HepG2 (cell line): ENCODE data around the gene METTL23. TPM values are rescaled to one million over a fixed set of nuclear protein-coding genes. Genes with fewer than 3 reads are reported as not detected.

Source experiments
- ASH2L ChIP-seq: fragments of 300-600, 200-600 bp; sonication (generic); IDR thresholded peaks from 2 replicates; pipeline ENCODE4 v1.7.0; 2017; ENCODE audit warnings: low read depth, mild to moderate bottlenecking, moderate library complexity, mixed read lengths, low read length; ENCODE audit not compliant: insufficient read length
- DRAP1 ChIP-seq: IDR thresholded peaks from 2 replicates; pipeline ENCODE4 v1.6.1; 2016; ENCODE audit warnings: missing genetic modification reagents, missing compliant biosample characterization
- EEA1 ChIP-seq: sonication (generic); formaldehyde crosslinking; IDR thresholded peaks from 2 replicates; pipeline ENCODE4 v1.5.1; 2020; ENCODE audit warnings: mild to moderate bottlenecking, missing genetic modification reagents, borderline replicate concordance
- ETV5 ChIP-seq: IDR thresholded peaks from 2 replicates; pipeline ENCODE4 v1.6.1; 2018; ENCODE audit warnings: missing biosample characterization, missing genetic modification reagents, inconsistent platforms, borderline replicate concordance
- FOSL2 ChIP-seq: sonication (generic); formaldehyde crosslinking; IDR thresholded peaks from 2 replicates; pipeline ENCODE4 v1.4.0; 2020; ENCODE audit warnings: missing genetic modification reagents
- IRX3 ChIP-seq: sonication (generic); formaldehyde crosslinking; IDR thresholded peaks from 2 replicates; pipeline ENCODE4 v1.8.1; 2023; ENCODE audit warnings: mild to moderate bottlenecking, low read depth, missing genetic modification reagents, borderline replicate concordance
- KDM5A ChIP-seq: fragments of 200-600 bp; sonication (generic); IDR thresholded peaks from 2 replicates; pipeline ENCODE4 v1.7.0; 2018; ENCODE audit warnings: antibody characterized with exemption, mild to moderate bottlenecking, low read length, borderline replicate concordance
- PHF20 ChIP-seq: sonication (generic); formaldehyde crosslinking; IDR thresholded peaks from 2 replicates; pipeline ENCODE4 v1.5.0; 2020; ENCODE audit warnings: mild to moderate bottlenecking, missing genetic modification reagents
- SMAD3 ChIP-seq: sonication (generic); formaldehyde crosslinking; IDR thresholded peaks from 2 replicates; pipeline ENCODE4 v1.4.0; 2020; ENCODE audit warnings: missing genetic modification reagents
- SP4 ChIP-seq: sonication (generic); formaldehyde crosslinking; IDR thresholded peaks from 2 replicates; pipeline ENCODE4 v1.8.1; 2023; ENCODE audit warnings: mild to moderate bottlenecking, missing genetic modification reagents
- TCF12 ChIP-seq, 2 experiments: fragments of 450-650 bp in 1 of 2; sonication (generic) in 1 of 2; formaldehyde crosslinking in 1 of 2; IDR thresholded peaks; 2 replicates each; pipeline versions ENCODE4 v1.6.1 to v1.8.0; 2017 to 2022; ENCODE audit warnings: antibody characterized with exemption in 1 of 2, mild to moderate bottlenecking in 1 of 2, missing genetic modification reagents in 1 of 2, moderate library complexity in 1 of 2
- THAP11 ChIP-seq: IDR thresholded peaks from 2 replicates; pipeline ENCODE4 v1.6.1; 2016; ENCODE audit warnings: missing biosample characterization, missing genetic modification reagents
- THAP9 ChIP-seq: sonication (generic); formaldehyde crosslinking; IDR thresholded peaks from 2 replicates; pipeline ENCODE4; 2020; ENCODE audit warnings: missing genetic modification reagents, mild to moderate bottlenecking, borderline replicate concordance
- THYN1 ChIP-seq: sonication (generic); formaldehyde crosslinking; IDR thresholded peaks from 2 replicates; pipeline ENCODE4 v1.8.1; 2023; ENCODE audit warnings: low read depth, mild to moderate bottlenecking, moderate library complexity, missing genetic modification reagents, borderline replicate concordance
- YEATS2 ChIP-seq: sonication (generic); formaldehyde crosslinking; IDR thresholded peaks from 2 replicates; pipeline ENCODE4 v1.4.0; 2020; ENCODE audit warnings: missing genetic modification reagents, borderline replicate concordance
- ZNF251 ChIP-seq: sonication (generic); formaldehyde crosslinking; IDR thresholded peaks from 2 replicates; pipeline ENCODE4 v1.9.0; 2021; ENCODE audit warnings: mild to moderate bottlenecking, missing genetic modification reagents
- ZNF333 ChIP-seq: sonication (generic); formaldehyde crosslinking; IDR thresholded peaks from 2 replicates; pipeline ENCODE4 v1.4.0; 2020; ENCODE audit warnings: mild to moderate bottlenecking, missing genetic modification reagents, borderline replicate concordance
- ZNF496 ChIP-seq: sonication (generic); formaldehyde crosslinking; IDR thresholded peaks from 2 replicates; pipeline ENCODE4 v1.8.1; 2023; ENCODE audit warnings: mild to moderate bottlenecking, moderate library complexity, missing genetic modification reagents; ENCODE audit not compliant: insufficient replicate concordance
- ZNF530 ChIP-seq: sonication (generic); formaldehyde crosslinking; IDR thresholded peaks from 2 replicates; pipeline ENCODE4 v1.5.0; 2020; ENCODE audit warnings: low read depth, mild to moderate bottlenecking, missing genetic modification reagents
- ZNF546 ChIP-seq: sonication (generic); formaldehyde crosslinking; conservative IDR thresholded peaks from 2 replicates; pipeline ENCODE4 v1.8.1; 2023; ENCODE audit warnings: mild to moderate bottlenecking, missing genetic modification reagents
- ZNF652 ChIP-seq: IDR thresholded peaks from 2 replicates; pipeline ENCODE4 v1.6.1; 2016; ENCODE audit warnings: low read depth, borderline replicate concordance
- ZNF749 ChIP-seq: sonication (generic); formaldehyde crosslinking; IDR thresholded peaks from 2 replicates; pipeline ENCODE4 v1.8.0; 2022; ENCODE audit warnings: mild to moderate bottlenecking, missing genetic modification reagents, moderate library complexity, borderline replicate concordance
- ZNF788 ChIP-seq: sonication (generic); formaldehyde crosslinking; IDR thresholded peaks from 2 replicates; pipeline ENCODE4 v1.5.0; 2020; ENCODE audit warnings: mild to moderate bottlenecking, missing genetic modification reagents, borderline replicate concordance
- ZNF879 ChIP-seq: sonication (generic); formaldehyde crosslinking; IDR thresholded peaks from 2 replicates; pipeline ENCODE4 v1.8.1; 2023; ENCODE audit warnings: missing genetic modification reagents
- polyA plus RNA-seq, 8 experiments: library from polyadenylated mRNA; depleted of rRNA in 3 of 8; stranded (reverse) in 7 of 8; unstranded in 1 of 8; fragments of >200 nt; fragmentation: Illumina TruSeq in 4 of 8; extraction: Trizol in 4 of 8; gene quantifications; 2 replicates each; pipeline versions ENCODE4 v1.2.1 to v1.2.3, GENCODE V29; 2011 to 2016; ENCODE audit warnings: low read depth in 4 of 8, missing spikeins in 1 of 8, mixed read lengths in 1 of 8; ENCODE audit not compliant: insufficient read depth in 1 of 8
- total RNA-seq, 5 experiments: library from RNA; depleted of rRNA; stranded (reverse); fragments of >200 nt; fragmentation: Illumina TruSeq; extraction: Trizol; gene quantifications; 2 replicates each; pipeline ENCODE4 v1.2.3, GENCODE V29; 2016; ENCODE audit warnings: low read depth in 1 of 5
- TF ChIP-seq, protein P1 (sequence below): sonication (generic); formaldehyde crosslinking; IDR thresholded peaks from 2 replicates; pipeline ENCODE4 v1.5.0; 2020; ENCODE audit warnings: mild to moderate bottlenecking, missing genetic modification reagents

METTL23 gene
- total and polyA plus RNA-seq, 2 of the 13 experiments (the other 11 are each of a cell fraction or from before 2014, with no cell fraction given): 39.9 to 104 TPM

GRCh38 chr17:76726231-76726775 is 336 bp upstream of the METTL23 start, which contains the start of gene JMJD6 (continued):
- TF ChIP-seq ZNF879 (CRISPR knock-in tag) (peak; percentile 95; the same call in 1 of the 2 replicates), IRX3 (CRISPR knock-in tag) (0 out of 2 replicates have a peak, but pooled peaks have one; percentile 32), FOSL2 (no peak), ZNF546 (CRISPR knock-in tag) (peak; percentile 81), ZNF333 (CRISPR knock-in tag) (peak; percentile 54; the same call in 1 of the 2 replicates), TCF12 (IDR thresholded peaks at IDR 0.05) (no peak), TCF12 (CRISPR knock-in tag; IDR thresholded peaks at IDR 0.05) (0 out of 2 replicates have a peak, but pooled peaks have one; percentile 73), ZNF251 (CRISPR knock-in tag) (0 out of 2 replicates have a peak, but pooled peaks have one; percentile 61), SP4 (peak; percentile 89; the same call in 1 of the 2 replicates), EEA1 (CRISPR knock-in tag) (no peak), ZNF652 (CRISPR knock-in tag) (no peak; the same call in 1 of the 2 replicates), YEATS2 (peak; percentile 58; the same call in 1 of the 2 replicates), THAP11 (CRISPR knock-in tag) (peak; percentile 85), DRAP1 (peak; percentile 95), THAP9 (CRISPR knock-in tag) (peak; percentile 38; the same call in 1 of the 2 replicates), ZNF496 (no peak), THYN1 (CRISPR knock-in tag) (no peak), KDM5A (0 out of 2 replicates have a peak, but pooled peaks have one; percentile 22), ZNF530 (CRISPR knock-in tag) (0 out of 2 replicates have a peak, but pooled peaks have one; percentile 51), ASH2L (peak; percentile 4), PHF20 (peak; percentile 49; the same call in 1 of the 2 replicates), ZNF749 (CRISPR knock-in tag) (peak; percentile 47; the same call in 1 of the 2 replicates), SMAD3 (0 out of 2 replicates have a peak, but pooled peaks have one; percentile 22), ZNF788 (CRISPR knock-in tag) (peak; percentile 82; the same call in 1 of the 2 replicates), ETV5 (CRISPR knock-in tag) (peak; percentile 37; the same call in 1 of the 2 replicates)
- TF ChIP-seq, protein P1, sequence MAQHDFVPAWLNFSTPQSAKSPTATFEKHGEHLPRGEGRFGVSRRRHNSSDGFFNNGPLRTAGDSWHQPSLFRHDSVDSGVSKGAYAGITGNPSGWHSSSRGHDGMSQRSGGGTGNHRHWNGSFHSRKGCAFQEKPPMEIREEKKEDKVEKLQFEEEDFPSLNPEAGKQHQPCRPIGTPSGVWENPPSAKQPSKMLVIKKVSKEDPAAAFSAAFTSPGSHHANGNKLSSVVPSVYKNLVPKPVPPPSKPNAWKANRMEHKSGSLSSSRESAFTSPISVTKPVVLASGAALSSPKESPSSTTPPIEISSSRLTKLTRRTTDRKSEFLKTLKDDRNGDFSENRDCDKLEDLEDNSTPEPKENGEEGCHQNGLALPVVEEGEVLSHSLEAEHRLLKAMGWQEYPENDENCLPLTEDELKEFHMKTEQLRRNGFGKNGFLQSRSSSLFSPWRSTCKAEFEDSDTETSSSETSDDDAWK (CRISPR knock-in tag): no peak
